Fibroblast of lung (primary cell): ENCODE results near the gene MRPL24. TPM values are rescaled to one million over a fixed set of nuclear protein-coding genes. Genes with fewer than 3 reads are reported as not detected.

Experiments used
- DNase-seq, 2 donors: peaks; one replicate each; pipeline versions ENCODE4 v3.0.0 to v3.0.0-alpha.2; 2010; ENCODE audit warnings: low read depth in 2 of 2
- H2AFZ ChIP-seq: 2 replicates; pipeline ENCODE4 v1.5.1; 2012; ENCODE audit warnings: low read length, control low read depth, inconsistent platforms
- H3K27ac ChIP-seq: 2 replicates; pipeline ENCODE4 v1.5.1; 2011; ENCODE audit warnings: low read length, control low read depth; ENCODE audit not compliant: insufficient read depth
- H3K27me3 ChIP-seq: 2 replicates; pipeline ENCODE4 v1.5.1; 2011; ENCODE audit warnings: mild to moderate bottlenecking, low read length; ENCODE audit not compliant: control insufficient read depth, insufficient read depth
- H3K36me3 ChIP-seq: 2 replicates; pipeline ENCODE4 v1.5.1; 2011; ENCODE audit warnings: low read length; ENCODE audit not compliant: control insufficient read depth, insufficient read depth
- H3K4me1 ChIP-seq: 2 replicates; pipeline ENCODE4 v1.5.1; 2011; ENCODE audit warnings: low read length; ENCODE audit not compliant: control insufficient read depth, insufficient read depth; ENCODE audit errors: extremely low read depth
- H3K4me2 ChIP-seq: 2 replicates; pipeline ENCODE4 v1.5.1; 2011; ENCODE audit warnings: low read length, control low read depth; ENCODE audit not compliant: insufficient read depth; ENCODE audit errors: extremely low read depth
- H3K4me3 ChIP-seq, 4 experiments: fragments of 200-600 bp in 1 of 4; sonication (generic) in 1 of 4; replicated peaks in 1 of 4; 2 replicates each; pipeline ENCODE4 v1.5.1; 2011 to 2016; ENCODE audit warnings: low read length in 4 of 4, low read depth in 3 of 4, mild to moderate bottlenecking in 3 of 4, control low read depth in 2 of 4, inconsistent platforms in 1 of 4, mixed read lengths in 1 of 4; ENCODE audit not compliant: insufficient read depth in 1 of 4; ENCODE audit errors: control extremely low read depth in 1 of 4
- H3K79me2 ChIP-seq: 2 replicates; pipeline ENCODE4 v1.5.1; 2012; ENCODE audit warnings: mild to moderate bottlenecking, low read length, inconsistent platforms; ENCODE audit not compliant: control insufficient read depth, insufficient read depth
- H3K9ac ChIP-seq: 2 replicates; pipeline ENCODE4 v1.5.1; 2011; ENCODE audit warnings: mild to moderate bottlenecking, low read length, control low read depth; ENCODE audit not compliant: insufficient read depth
- H3K9me3 ChIP-seq: 2 replicates; pipeline ENCODE4 v1.5.1; 2012; ENCODE audit warnings: low read depth, low read length; ENCODE audit not compliant: control insufficient read depth, insufficient read depth
- H4K20me1 ChIP-seq: 2 replicates; pipeline ENCODE4 v1.5.1; 2011; ENCODE audit warnings: low read length; ENCODE audit not compliant: control insufficient read depth, insufficient read depth; ENCODE audit errors: extremely low read depth
- CTCF ChIP-seq, 2 donors: IDR thresholded peaks in 1 of 2; conservative IDR thresholded peaks in 1 of 2; 1 replicate in 1 of 2; 2 replicates in 1 of 2; pipeline ENCODE4 v1.5.1; 2011 to 2012; ENCODE audit warnings: low read length in 2 of 2, control low read depth in 1 of 2, inconsistent platforms in 1 of 2, low read depth in 1 of 2, mild to moderate bottlenecking in 1 of 2
- EZH2 ChIP-seq: IDR thresholded peaks from 2 replicates; pipeline ENCODE4 v1.5.1; 2012; ENCODE audit warnings: low read length, control low read depth, mild to moderate bottlenecking; ENCODE audit errors: missing control alignments
- polyA plus RNA-seq, 2 donors: library from polyadenylated mRNA; depleted of rRNA in 1 of 2; stranded (reverse) in 1 of 2; unstranded in 1 of 2; fragments of >200 nt; gene quantifications; 2 replicates each; pipeline ENCODE4 v1.2.1, GENCODE V29; 2011 to 2012; ENCODE audit warnings: missing spikeins in 1 of 2
- total RNA-seq: library from RNA; depleted of rRNA; stranded (reverse); fragments of >200 nt; gene quantifications from 2 replicates; pipeline ENCODE4 v1.2.1, GENCODE V29; 2014

Gene MRPL24
- total and polyA plus RNA-seq, 2 donors (not counting 1 experiment from before 2014, with no cell fraction given), result 58.8 to 67.2 TPM

GRCh38 chr1:156703741-156704140, 37.1 kb downstream of the MRPL24 start:
- Histone ChIP-seq H3K4me1 (peaks cover 25% of the 10 kb centered on the region), H3K27ac (no peak overlapping the region), H4K20me1 (no peaks in the 10 kb centered on the region), H3K4me2 (peak overlapping the region; percentile 59), H3K4me3 (peak overlapping the region in 3 of 4 experiments; percentile 36 to 69 (median 65)), H3K79me2 (no peaks in the 10 kb centered on the region), H3K9me3 (no peaks in the 10 kb centered on the region), H3K36me3 (peaks cover 8% of the 10 kb centered on the region), H2AFZ (no peak overlapping the region), H3K27me3 (no peaks in the 10 kb centered on the region), H3K9ac (no peak overlapping the region)
- TF ChIP-seq CTCF (conservative IDR thresholded peaks at IDR 0.05 in 1 of 2, IDR thresholded peaks at IDR 0.05 in 1 of 2; ENCODE audit: low read depth in 1 of 2, low read length in 2 of 2) (no peak), EZH2 (no peak)
- DNase-seq, result no peak

DNA sequence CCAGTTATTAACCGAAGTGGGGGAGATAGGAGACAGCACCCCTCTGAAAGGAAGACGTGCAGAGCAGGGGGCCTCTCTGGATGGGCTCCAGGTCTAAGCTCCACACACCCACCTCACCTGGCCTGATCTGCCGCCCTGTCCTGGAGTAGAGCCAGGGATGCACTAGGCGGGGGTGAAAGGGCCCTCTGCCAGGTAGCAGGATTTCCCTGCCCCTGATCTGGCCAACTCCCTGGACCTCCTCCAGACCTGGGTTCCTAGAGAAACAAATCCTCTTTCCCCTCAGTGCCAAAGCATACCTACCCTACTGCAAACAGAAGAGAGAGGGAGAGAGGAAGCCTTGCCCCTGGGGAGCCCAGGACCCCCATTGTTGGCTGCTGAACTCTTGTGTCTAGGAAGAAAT, 37.6 kb downstream of the MRPL24 start:
- Histone ChIP-seq H3K27me3 (no peaks in the 10 kb centered on the region), H3K9me3 (no peaks in the 10 kb centered on the region), H3K4me2 (peak overlapping the region; percentile 59), H3K4me1 (peaks cover 21% of the 10 kb centered on the region), H4K20me1 (no peaks in the 10 kb centered on the region), H3K9ac (no peak overlapping the region), H3K4me3 (peak overlapping the region in 3 of 4 experiments; percentile 36 to 69 (median 65)), H2AFZ (no peak overlapping the region), H3K36me3 (peaks cover 8% of the 10 kb centered on the region), H3K27ac (no peak overlapping the region), H3K79me2 (no peaks in the 10 kb centered on the region)
- no peak for DNase-seq
- TF ChIP-seq EZH2, result no peak
- no peak for TF ChIP-seq CTCF (conservative IDR thresholded peaks at IDR 0.05 in 1 of 2, IDR thresholded peaks at IDR 0.05 in 1 of 2; ENCODE audit: low read depth in 1 of 2, low read length in 2 of 2)

DNA sequence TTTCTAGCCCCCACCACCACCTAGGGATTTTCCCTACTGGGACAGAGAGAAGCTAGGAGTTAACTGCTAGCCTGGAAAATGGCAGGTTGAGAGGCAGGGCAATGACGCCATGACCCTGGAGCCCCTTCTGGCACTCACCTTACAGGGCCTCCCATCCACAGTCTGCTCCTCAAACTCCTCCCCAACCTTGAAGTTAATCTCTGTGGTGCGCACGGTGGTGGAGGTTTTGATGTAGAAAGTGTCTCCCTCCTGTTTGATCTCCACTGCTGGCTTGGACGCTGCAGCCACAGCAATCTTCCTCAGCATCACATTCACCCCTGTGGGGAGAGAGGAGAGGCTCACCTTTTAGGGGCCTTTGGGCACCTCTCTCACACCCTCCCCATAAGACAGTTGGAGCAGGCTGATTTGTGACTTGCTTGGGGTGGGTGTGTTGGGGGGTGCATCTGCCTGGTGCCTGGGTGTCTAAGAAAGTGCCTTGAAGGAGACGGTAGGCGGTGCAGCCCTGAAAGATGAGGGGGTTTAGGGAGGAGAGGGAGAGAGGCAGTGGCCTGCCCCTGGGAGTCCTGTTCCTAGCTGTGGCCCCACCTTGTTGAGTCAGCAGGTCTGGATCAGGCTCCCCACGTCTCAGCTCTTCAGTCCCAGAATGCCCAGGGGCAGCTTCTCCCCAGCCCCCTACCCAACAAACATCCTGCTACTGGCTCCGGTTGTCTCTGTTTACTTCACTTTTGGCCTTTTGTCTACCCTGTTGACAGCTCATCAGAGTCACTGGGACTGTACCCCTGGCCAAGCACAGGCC, 40.0 kb downstream of the MRPL24 start:
- peaks cover 8% of the 10 kb centered on the region for H3K36me3 ChIP-seq
- no peaks in the 10 kb centered on the region for H3K79me2 ChIP-seq
- no peak overlapping the region for H3K4me2 ChIP-seq
- no peaks in the 10 kb centered on the region for H3K9me3 ChIP-seq
- no peak for TF ChIP-seq EZH2
- TF ChIP-seq CTCF (conservative IDR thresholded peaks at IDR 0.05 in 1 of 2, IDR thresholded peaks at IDR 0.05 in 1 of 2; ENCODE audit: low read depth in 1 of 2, low read length in 2 of 2), result no peak
- H3K4me1 ChIP-seq, result peaks cover 4% of the 10 kb centered on the region
- H3K27ac ChIP-seq, result no peak overlapping the region
- no peak overlapping the region for H3K9ac ChIP-seq
- no peak overlapping the region for H3K4me3 ChIP-seq
- H2AFZ ChIP-seq, result no peak overlapping the region
- no peaks in the 10 kb centered on the region for H4K20me1 ChIP-seq
- no peaks in the 10 kb centered on the region for H3K27me3 ChIP-seq
- DNase-seq, result no peak
